ENCODE measurements around the gene CYTH3. TPM values are rescaled to one million over a fixed set of nuclear protein-coding genes. Genes with fewer than 3 reads are reported as not detected.
A peak's percentile ranks its signal among the peaks of the same experiment; 100 is the strongest.

The CYTH3 gene
- total RNA-seq, 1 donor from 2014 or later, result 24.1 TPM

DNA sequence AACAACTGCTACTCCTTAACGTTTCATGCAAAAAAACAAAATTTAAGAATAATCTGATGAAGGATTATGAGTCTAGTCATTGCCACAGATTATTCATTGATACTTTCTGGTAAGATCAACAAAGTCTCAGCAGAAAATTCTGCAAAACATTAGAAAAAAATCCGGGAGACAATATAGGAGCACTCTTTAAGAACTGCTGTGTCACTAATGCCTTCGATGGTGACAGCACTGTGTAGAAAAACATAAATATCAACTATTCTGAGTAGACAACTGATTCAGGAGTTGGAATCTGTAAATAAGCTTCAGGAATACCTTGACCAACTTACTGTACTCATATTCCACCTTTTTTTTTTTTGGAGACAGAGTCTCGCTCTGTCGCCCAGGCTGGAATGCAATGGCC lies 69.0 kb downstream of the CYTH3 start:
- no peak for DNase-seq (ENCODE audit: low read depth, low spot score)
- Mint-ChIP-seq H3K4me1 (peaks cover 15% of the 10 kb centered on the region), H3K27me3 (ENCODE audit: low read depth) (no peaks in the 10 kb centered on the region), H3K36me3 (ENCODE audit: low read depth) (no peaks in the 10 kb centered on the region), H3K9me3 (no peaks in the 10 kb centered on the region), H3K27ac (ENCODE audit: unreplicated experiment) (no peak overlapping the region), H3K4me3 (no peak overlapping the region)
- TF ChIP-seq, protein P1, sequence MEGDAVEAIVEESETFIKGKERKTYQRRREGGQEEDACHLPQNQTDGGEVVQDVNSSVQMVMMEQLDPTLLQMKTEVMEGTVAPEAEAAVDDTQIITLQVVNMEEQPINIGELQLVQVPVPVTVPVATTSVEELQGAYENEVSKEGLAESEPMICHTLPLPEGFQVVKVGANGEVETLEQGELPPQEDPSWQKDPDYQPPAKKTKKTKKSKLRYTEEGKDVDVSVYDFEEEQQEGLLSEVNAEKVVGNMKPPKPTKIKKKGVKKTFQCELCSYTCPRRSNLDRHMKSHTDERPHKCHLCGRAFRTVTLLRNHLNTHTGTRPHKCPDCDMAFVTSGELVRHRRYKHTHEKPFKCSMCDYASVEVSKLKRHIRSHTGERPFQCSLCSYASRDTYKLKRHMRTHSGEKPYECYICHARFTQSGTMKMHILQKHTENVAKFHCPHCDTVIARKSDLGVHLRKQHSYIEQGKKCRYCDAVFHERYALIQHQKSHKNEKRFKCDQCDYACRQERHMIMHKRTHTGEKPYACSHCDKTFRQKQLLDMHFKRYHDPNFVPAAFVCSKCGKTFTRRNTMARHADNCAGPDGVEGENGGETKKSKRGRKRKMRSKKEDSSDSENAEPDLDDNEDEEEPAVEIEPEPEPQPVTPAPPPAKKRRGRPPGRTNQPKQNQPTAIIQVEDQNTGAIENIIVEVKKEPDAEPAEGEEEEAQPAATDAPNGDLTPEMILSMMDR (conservative IDR thresholded peaks at IDR 0.05), result no peak

GRCh38 chr7:6202117-6202516 lies 70.3 kb downstream of the CYTH3 start:
- TF ChIP-seq, protein P1 (conservative IDR thresholded peaks at IDR 0.05), result no peak
- H3K36me3 Mint-ChIP-seq (ENCODE audit: low read depth), result no peaks in the 10 kb centered on the region
- H3K4me1 Mint-ChIP-seq, result peaks cover 26% of the 10 kb centered on the region
- peak overlapping the region; percentile 59 for H3K27ac Mint-ChIP-seq (ENCODE audit: unreplicated experiment)
- H3K4me3 Mint-ChIP-seq, result no peak overlapping the region
- H3K9me3 Mint-ChIP-seq, result no peaks in the 10 kb centered on the region
- H3K27me3 Mint-ChIP-seq (ENCODE audit: low read depth), result no peaks in the 10 kb centered on the region
- no peak for DNase-seq (ENCODE audit: low read depth, low spot score)

DNA sequence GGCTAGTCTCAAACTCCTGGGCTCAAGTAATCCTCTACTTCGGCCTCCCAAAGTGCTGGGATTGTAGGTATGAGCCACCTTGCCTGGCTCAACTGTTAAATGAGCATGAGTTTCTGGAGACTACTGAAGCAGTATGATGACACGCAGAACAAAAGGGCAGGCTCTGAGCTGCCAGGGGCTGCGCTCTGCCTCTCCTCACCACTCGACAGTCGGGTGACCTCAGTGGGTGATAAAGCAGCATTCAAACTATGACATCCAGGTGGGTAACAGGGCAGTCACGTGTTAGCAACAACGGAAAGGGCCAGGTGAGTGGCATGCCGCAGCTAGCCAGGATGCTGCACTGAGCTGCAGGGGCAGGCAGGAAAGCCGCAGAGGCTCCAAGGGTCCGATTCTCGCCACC lies 71.5 kb downstream of the CYTH3 start:
- TF ChIP-seq, protein P1 (conservative IDR thresholded peaks at IDR 0.05), result no peak
- Mint-ChIP-seq H3K27ac (ENCODE audit: unreplicated experiment) (peak overlapping the region; percentile 7), H3K36me3 (ENCODE audit: low read depth) (no peaks in the 10 kb centered on the region), H3K9me3 (no peaks in the 10 kb centered on the region), H3K4me1 (peaks cover 26% of the 10 kb centered on the region), H3K27me3 (ENCODE audit: low read depth) (no peaks in the 10 kb centered on the region), H3K4me3 (no peak overlapping the region)
- DNase-seq (ENCODE audit: low read depth, low spot score), result no peak

- DNase-seq (ENCODE audit: low read depth, low spot score), result no peak
- TF ChIP-seq, protein P1 (conservative IDR thresholded peaks at IDR 0.05), result no peak
- no peaks in the 10 kb centered on the region for H3K27me3 Mint-ChIP-seq (ENCODE audit: low read depth)
- no peaks in the 10 kb centered on the region for H3K36me3 Mint-ChIP-seq (ENCODE audit: low read depth)
- H3K4me3 Mint-ChIP-seq, result no peak overlapping the region
- H3K9me3 Mint-ChIP-seq, result no peaks in the 10 kb centered on the region
- no peak overlapping the region for H3K27ac Mint-ChIP-seq (ENCODE audit: unreplicated experiment)
- peaks cover 28% of the 10 kb centered on the region for H3K4me1 Mint-ChIP-seq
These were observed 73.5 kb downstream of the CYTH3 start for GRCh38 chr7:6198689-6199595.

GRCh38 chr7:6197801-6198551 lies 74.4 kb downstream of the CYTH3 start:
- Mint-ChIP-seq H3K4me1 (peaks cover 37% of the 10 kb centered on the region), H3K36me3 (ENCODE audit: low read depth) (no peaks in the 10 kb centered on the region), H3K9me3 (no peaks in the 10 kb centered on the region), H3K27ac (ENCODE audit: unreplicated experiment) (no peak overlapping the region), H3K27me3 (ENCODE audit: low read depth) (no peaks in the 10 kb centered on the region), H3K4me3 (no peak overlapping the region)
- TF ChIP-seq, protein P1 (conservative IDR thresholded peaks at IDR 0.05), result no peak
- no peak for DNase-seq (ENCODE audit: low read depth, low spot score)
